HL-60 (cell line): Measurements from ENCODE around the gene SFMBT1.

Source experiments
- CTCF ChIP-seq: IDR thresholded peaks from one replicate; pipeline ENCODE4 v1.5.1; 2011; ENCODE audit warnings: low read length, control low read depth, inconsistent platforms; ENCODE audit not compliant: insufficient read depth
- POLR2AphosphoS5 ChIP-seq: IDR thresholded peaks from 2 replicates; pipeline ENCODE4 v1.6.1; 2012; ENCODE audit warnings: low read depth
- SPI1 ChIP-seq: IDR thresholded peaks from 2 replicates; pipeline ENCODE4 v1.6.1; 2012; ENCODE audit warnings: low read depth, mild to moderate bottlenecking, borderline replicate concordance

- TF ChIP-seq POLR2AphosphoS5 (no peak), CTCF (no peak), SPI1 (no peak)
Measured at GRCh38 chr3:52925405-52926313, 120.2 kb downstream of the SFMBT1 start.
